Psoas muscle (tissue), 8 donors: ENCODE results near the gene OR10T2. TPM values are rescaled to one million over a fixed set of nuclear protein-coding genes. Genes with fewer than 3 reads are reported as not detected.

Experiments
- ATAC-seq, 4 donors: fragments of 200-7000 bp; cut with Tn5 transposase; one replicate each; pipeline ENCODE4 v1.9.1; 2020; ENCODE audit warnings: moderate library complexity in 3 of 4, mild to moderate bottlenecking in 2 of 4
- DNase-seq, 2 donors: peaks; one replicate each; pipeline ENCODE4 v3.0.0-alpha.2; 2020
- H3K27ac ChIP-seq: fragments of 200-600 bp; one replicate; pipeline ENCODE4 v1.8.0; 2022
- H3K27me3 ChIP-seq, 3 donors: fragments of 200-600 bp in 1 of 3; one replicate each; pipeline versions ENCODE4 v1.6.1 to v1.8.0; 2013 to 2022; ENCODE audit warnings: low read length in 2 of 3, mild to moderate bottlenecking in 2 of 3, moderate library complexity in 1 of 3; ENCODE audit not compliant: insufficient read depth in 3 of 3
- H3K36me3 ChIP-seq, 2 donors: fragments of 200-600 bp in 1 of 2; one replicate each; pipeline versions ENCODE4 v1.6.1 to v1.8.0; 2013 to 2022; ENCODE audit warnings: low read depth in 1 of 2, mild to moderate bottlenecking in 1 of 2, moderate library complexity in 1 of 2; ENCODE audit not compliant: insufficient read depth in 1 of 2
- H3K4me1 ChIP-seq: fragments of 200-600 bp; one replicate; pipeline ENCODE4 v1.8.0; 2022
- H3K4me3 ChIP-seq: fragments of 200-600 bp; one replicate; pipeline ENCODE4 v1.8.0; 2022; ENCODE audit warnings: mild to moderate bottlenecking
- H3K9me3 ChIP-seq: fragments of 200-600 bp; one replicate; pipeline ENCODE4 v1.8.0; 2022
- CTCF ChIP-seq: fragments of 200-600 bp; IDR thresholded peaks from one replicate; pipeline ENCODE4 v1.8.0; 2022; ENCODE audit warnings: antibody characterized with exemption
- WGBS, 3 donors: extraction: QIAGEN DNeasy Blood & Tissue Kit; methylation state at CpG; one replicate each; pipeline versions ENCODE4 v1.1.6 to v1.1.7; 2013; 5-methylcytosine and 5-hydroxymethylcytosine counted together
- intact Hi-C, 2 donors: fragments of 100-400 bp; cut with DNase I; formaldehyde crosslinking; loops; one replicate each; pipeline versions ENCODE4 v1.11.0 to v1.14.2; 2022
- polyA plus RNA-seq, 3 donors: library from polyadenylated mRNA; stranded (reverse); fragments of 200-250 nt; gene quantifications; one replicate each; pipeline ENCODE4 v1.2.3, GENCODE V29; 2013
- total RNA-seq, 4 donors: library from RNA; stranded (reverse); fragmentation: NEBNext Ultra II Directional in 2 of 4; extraction: Animal tissue kit (Norgen Biotek cat#: 25700) in 2 of 4; gene quantifications; one replicate each; pipeline versions ENCODE4 v1.2.1 to v1.2.4, GENCODE V29; 2021 to 2023
- donor health status: healthy with polysubstance abuse.
- donor health status: DM: no; HTN: no; CAD: no; lungs with moderate emphysema.
- donor health status: Bipolar disorder and iron deficiency.
- donor health status: healthy.
- donor health status: DM: yes; HTN: yes; CAD: no.
- donor health status: DM: no; HTN: no; CAD: no.
- donor health status: DM: no; HTN: no; CAD: no.
- donor health status: DM: yes; HTN: yes; CAD: no.

Gene OR10T2
- total and polyA plus RNA-seq, 7 donors, result not detected

- no peak for ATAC-seq
- Histone ChIP-seq H3K9me3 (no peaks in the 10 kb centered on the region), H3K27me3 (no peaks in the 10 kb centered on the region), H3K27ac (no peak overlapping the region), H3K4me1 (no peaks in the 10 kb centered on the region), H3K4me3 (no peak overlapping the region), H3K36me3 (no peaks in the 10 kb centered on the region)
- intact Hi-C loops, result no loop called here
- 26 to 45% (median 32%) methylated on average over 1 of the region's 1 CpG for WGBS, 3 donors
- DNase-seq, result no peak
- TF ChIP-seq CTCF, result no peak
Observed at GRCh38 chr1:158362482-158362881, 36.8 kb downstream of the OR10T2 start.

- DNase-seq (no peak), ATAC-seq (no peak)
- no peak overlapping the region for H3K4me3 ChIP-seq
- TF ChIP-seq CTCF, result no peak
- no peaks in the 10 kb centered on the region for H3K27me3 ChIP-seq
- whole genome bisulfite sequencing, 3 donors, result 88 to 97% (median 88%) methylated on average over 1 of the region's 1 CpG
- no peaks in the 10 kb centered on the region for H3K4me1 ChIP-seq
- H3K9me3 ChIP-seq, result no peaks in the 10 kb centered on the region
- H3K27ac ChIP-seq, result no peak overlapping the region
- intact Hi-C loops, result no loop called here
- H3K36me3 ChIP-seq, result no peaks in the 10 kb centered on the region
Observed at GRCh38 chr1:158357441-158357840, 41.8 kb downstream of the OR10T2 start.

GRCh38 chr1:158356616-158357015 lies 42.6 kb downstream of the OR10T2 start:
- H3K4me3 ChIP-seq, result no peak overlapping the region
- ATAC-seq (no peak), DNase-seq (no peak)
- TF ChIP-seq CTCF, result no peak
- no peaks in the 10 kb centered on the region for H3K27me3 ChIP-seq
- no peak overlapping the region for H3K27ac ChIP-seq
- WGBS, 3 donors, result 59 to 76% (median 72%) methylated on average over 3 of the region's 3 CpGs
- H3K36me3 ChIP-seq, result no peaks in the 10 kb centered on the region
- intact Hi-C loops, result no loop called here
- no peaks in the 10 kb centered on the region for H3K4me1 ChIP-seq
- H3K9me3 ChIP-seq, result no peaks in the 10 kb centered on the region

- 87 to 92% (median 88%) methylated on average over 10 of the region's 10 CpGs for WGBS, 3 donors
- Histone ChIP-seq H3K4me1 (no peaks in the 10 kb centered on the region), H3K27ac (no peak overlapping the region), H3K9me3 (no peaks in the 10 kb centered on the region), H3K36me3 (no peaks in the 10 kb centered on the region), H3K4me3 (no peak overlapping the region), H3K27me3 (no peaks in the 10 kb centered on the region)
- ATAC-seq (no peak), DNase-seq (no peak)
- intact Hi-C loops, result no loop called here
- no peak for TF ChIP-seq CTCF
Observed at GRCh38 chr1:158355773-158356285, 43.4 kb downstream of the OR10T2 start.

GRCh38 chr1:158354255-158354654 lies 45.0 kb downstream of the OR10T2 start:
- Histone ChIP-seq H3K4me3 (no peak overlapping the region), H3K36me3 (no peaks in the 10 kb centered on the region), H3K9me3 (no peaks in the 10 kb centered on the region), H3K4me1 (no peaks in the 10 kb centered on the region), H3K27me3 (no peaks in the 10 kb centered on the region), H3K27ac (no peak overlapping the region)
- no peak for TF ChIP-seq CTCF
- ATAC-seq, result no peak
- intact Hi-C loops, result no loop called here
- 59 to 70% (median 69%) methylated on average over 2 of the region's 2 CpGs for WGBS, 3 donors
- DNase-seq, result no peak
